HL-60/S4 treated with retinoic acid at 250 ng/mL for 4 days and 3 days (cell line): ENCODE data around the gene SEMA3D.

Source experiments
- in situ Hi-C: fragments of 300-500 bp; cut with MboI; formaldehyde crosslinking; loops from 2 replicates; pipeline ENCODE4 v1.7.0; 2022; ENCODE audit warnings: low sequenced_read_pairs

SEMA3D gene

DNA sequence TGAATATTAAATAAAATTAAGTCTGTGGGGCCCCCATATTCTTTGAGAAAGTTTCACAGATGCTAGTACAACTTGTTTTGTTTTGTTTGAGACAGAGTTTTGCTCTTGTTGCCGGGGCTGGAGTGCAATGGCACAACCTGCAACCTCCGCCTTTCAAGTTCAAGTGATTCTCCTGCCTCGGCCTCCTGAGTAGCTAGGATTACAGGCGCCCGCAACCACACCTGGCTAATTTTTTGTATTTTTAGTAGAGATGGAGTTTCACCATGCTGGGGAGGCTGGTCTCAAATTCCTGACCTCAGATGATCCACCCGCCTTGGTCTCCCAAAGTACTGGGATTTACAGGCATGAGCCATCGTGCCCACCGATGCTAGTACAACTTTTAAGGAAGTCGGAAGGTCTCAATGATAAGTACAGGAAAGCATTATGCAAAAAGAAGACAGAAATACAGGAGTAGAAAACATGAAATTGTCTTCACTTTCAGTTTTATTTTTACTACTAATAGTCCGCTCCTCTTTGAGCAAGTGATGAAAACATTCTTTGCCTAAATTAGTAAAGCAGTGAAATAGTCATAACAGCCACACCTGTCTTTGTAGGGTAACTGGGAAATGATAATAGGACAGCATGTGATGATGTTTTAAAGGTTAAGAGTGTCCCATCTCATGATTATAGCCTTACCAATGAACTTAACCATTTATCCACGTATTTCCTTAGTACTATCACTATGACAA is 147.5 kb downstream of the SEMA3D start:
- in situ Hi-C loops: no loop called here

GRCh38 chr7:85038466-85038865 is 148.4 kb downstream of the SEMA3D start:
- in situ Hi-C loops: no loop called here

GRCh38 chr7:85033263-85033662 is 153.6 kb downstream of the SEMA3D start:
- in situ Hi-C loops: no loop called here

DNA sequence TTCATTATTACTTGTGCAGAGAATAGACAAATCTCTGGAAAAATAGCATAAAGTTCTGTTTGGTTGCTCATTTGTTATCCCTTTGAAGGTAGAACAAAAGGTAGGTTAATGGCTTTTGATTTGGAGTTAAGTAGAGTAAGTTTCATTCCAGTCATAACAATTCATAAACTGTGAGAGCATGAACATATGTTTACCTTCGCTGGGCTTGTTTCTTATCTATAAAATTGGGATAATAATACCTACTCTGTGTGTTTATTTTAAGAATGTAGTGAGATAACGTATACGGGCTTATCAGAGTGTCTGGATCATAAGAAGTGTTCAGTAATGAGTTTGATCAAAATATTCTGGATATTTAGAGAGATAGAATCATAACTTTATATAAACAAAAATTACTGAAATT is 155.4 kb downstream of the SEMA3D start:
- in situ Hi-C loops: no loop called here

DNA sequence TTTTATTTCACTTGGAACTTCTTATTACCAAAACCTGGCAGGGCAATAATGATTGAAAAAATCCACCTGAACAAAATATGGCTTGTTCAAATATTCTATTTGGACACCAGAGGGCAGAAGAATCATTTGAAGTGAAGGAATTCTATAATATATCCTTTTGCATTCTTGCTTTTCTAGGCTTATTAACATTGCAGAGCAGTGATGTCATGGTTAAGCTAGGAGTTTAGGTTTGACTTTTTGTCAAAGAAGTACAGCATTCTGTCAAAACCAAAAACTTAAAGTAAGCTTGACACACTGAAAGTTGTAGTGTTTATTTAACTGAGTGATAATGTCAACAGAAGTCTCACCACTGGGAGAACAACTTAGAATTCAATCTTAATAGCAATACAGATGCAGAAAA is 156.0 kb downstream of the SEMA3D start:
- in situ Hi-C loops: no loop called here

GRCh38 chr7:85025312-85025756 is 161.5 kb downstream of the SEMA3D start:
- in situ Hi-C loops: loop anchor here (10.0 kb wide), 1 partner anchor 1051 kb away; no protein-coding TSS in a partner anchor

DNA sequence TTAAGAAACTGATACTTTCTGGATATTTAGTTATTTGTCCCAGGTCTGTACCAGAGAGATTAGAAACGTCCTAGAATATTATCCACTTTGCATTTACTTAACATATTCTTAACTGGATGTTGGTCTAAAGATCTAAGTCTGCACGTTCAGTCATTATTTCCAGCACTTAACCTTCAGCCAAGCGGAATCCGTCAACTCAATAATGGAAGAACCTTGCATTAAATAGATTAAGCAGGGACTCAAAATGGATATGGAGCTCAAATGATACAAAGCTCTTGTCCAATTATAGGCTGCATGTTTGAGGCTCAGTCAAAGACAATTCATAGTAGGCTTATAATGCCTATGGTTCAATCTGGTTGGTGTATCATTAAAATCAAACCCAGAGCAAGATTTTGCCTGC is 162.9 kb downstream of the SEMA3D start:
- in situ Hi-C loops: loop anchor here (10.0 kb wide), 1 partner anchor 1049 kb away; no protein-coding TSS in a partner anchor

DNA sequence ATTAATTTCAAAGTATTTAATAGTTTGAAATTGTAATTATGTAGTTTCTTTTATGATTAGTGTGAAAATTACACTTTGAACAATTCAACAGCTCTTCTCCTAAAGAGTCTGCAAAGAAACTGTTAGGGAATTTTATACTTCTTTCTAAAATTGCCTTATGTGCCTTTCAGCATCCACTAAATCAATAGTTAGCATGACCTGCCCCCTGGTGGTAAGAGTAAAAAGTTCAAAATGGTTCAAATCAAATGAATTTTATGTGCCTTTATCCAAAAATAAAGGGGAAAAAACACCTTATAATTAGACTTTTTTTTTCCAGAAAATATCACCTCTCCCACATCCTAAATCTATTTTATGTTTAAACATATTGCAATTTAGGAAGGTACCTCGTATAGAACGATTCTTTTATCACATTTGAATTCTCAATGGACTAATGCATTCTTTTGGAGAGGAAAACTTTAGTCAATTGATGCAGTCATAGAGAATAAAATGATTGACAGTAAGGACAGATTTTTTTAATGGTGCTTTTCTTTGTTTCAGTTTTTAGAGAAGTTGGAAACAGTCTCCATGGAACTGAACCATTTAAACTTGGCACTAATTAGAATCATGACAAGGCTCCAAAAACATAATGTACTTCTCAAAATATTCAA is 163.7 kb downstream of the SEMA3D start:
- in situ Hi-C loops: loop anchor here (10.0 kb wide), 1 partner anchor 1048 kb away; no protein-coding TSS in a partner anchor

DNA sequence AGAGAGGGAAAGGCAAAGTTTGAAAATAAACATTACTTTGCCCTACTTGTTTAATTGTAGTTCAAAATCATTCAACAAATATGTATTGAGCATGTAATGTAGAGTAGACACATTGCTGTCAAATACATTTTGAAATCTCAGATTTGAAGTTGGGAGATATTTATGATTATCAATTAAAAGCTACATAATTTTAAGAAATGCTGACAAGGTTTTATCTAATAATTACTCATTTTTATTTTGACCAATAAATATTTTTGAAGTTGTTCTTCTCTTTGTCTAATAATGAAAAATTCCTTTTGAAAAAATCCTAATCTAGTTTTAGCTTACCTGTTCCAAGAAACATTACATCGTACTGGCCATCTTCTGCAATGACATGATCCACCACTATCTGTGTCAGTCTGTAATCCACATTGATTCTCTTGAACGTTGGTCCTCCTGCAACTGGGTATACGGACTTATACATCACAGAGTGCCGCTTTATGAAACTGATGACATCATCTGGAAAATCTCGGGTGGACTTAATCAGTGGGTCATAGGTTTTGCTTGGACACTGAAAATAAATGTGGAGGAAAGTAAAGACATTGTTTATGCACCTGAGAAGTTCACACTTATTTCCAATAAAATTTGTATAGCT is 164.7 kb downstream of the SEMA3D start:
- in situ Hi-C loops: loop anchor here (10.0 kb wide), 1 partner anchor 1047 kb away; no protein-coding TSS in a partner anchor

DNA sequence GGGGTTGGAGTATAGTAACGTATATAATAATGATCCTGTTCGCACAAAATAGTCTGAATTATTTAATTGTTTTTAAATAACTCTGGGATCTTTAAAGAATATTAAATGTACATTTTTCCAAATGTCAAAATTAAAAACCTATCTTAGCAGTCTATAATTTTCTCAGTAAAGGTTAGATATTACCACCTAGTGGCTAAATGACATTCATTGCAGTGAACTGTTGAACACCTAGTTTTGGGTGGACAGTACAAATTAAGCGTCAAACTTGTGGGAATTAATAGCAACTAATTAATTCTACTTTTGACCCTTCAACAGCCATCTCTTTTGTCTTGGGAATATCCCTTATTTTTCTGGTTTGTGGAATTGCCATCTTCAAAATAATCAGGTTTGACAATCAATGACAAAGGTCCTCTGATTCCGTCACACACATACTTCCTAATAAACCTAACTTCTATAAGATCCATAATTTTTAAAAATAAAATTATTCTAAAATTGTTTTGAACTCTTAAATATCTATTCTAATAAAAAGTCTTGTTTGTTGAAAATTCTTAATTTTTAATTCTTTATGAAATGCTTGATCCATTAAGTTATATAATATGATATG is 165.7 kb downstream of the SEMA3D start:
- in situ Hi-C loops: loop anchor here (10.0 kb wide), 1 partner anchor 1046 kb away; no protein-coding TSS in a partner anchor

- in situ Hi-C loops: loop anchor here (10.0 kb wide), 1 partner anchor 1045 kb away; no protein-coding TSS in a partner anchor
Measured at GRCh38 chr7:85019778-85020177, 167.1 kb downstream of the SEMA3D start.

GRCh38 chr7:85019176-85019575 is 167.7 kb downstream of the SEMA3D start:
- in situ Hi-C loops: no loop called here

- in situ Hi-C loops: no loop called here
Measured at GRCh38 chr7:85018498-85018897, 168.4 kb downstream of the SEMA3D start.

GRCh38 chr7:85016286-85016685 is 170.6 kb downstream of the SEMA3D start:
- in situ Hi-C loops: no loop called here

GRCh38 chr7:85014936-85015660 is 171.8 kb downstream of the SEMA3D start:
- in situ Hi-C loops: no loop called here

DNA sequence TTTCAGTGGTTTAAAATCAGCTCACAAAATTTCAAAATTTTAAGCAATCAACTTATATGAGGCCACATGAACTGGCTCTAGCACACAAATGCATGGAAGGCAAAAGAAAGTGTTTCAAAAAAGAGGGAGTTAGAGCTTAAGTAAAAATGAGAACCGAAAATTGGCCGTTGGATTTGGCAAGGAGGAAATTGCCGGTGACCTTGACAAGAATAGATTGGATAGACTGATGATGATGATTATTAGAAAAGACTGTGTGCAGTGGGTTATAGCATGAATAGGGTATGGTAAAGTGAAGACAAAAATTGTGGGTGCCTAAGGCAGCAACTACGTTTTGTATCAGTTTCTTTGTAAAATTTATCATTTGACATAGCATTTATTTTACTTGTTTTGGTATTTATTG is 175.7 kb downstream of the SEMA3D start:
- in situ Hi-C loops: no loop called here

GRCh38 chr7:85010306-85010705 is 176.6 kb downstream of the SEMA3D start:
- in situ Hi-C loops: no loop called here

GRCh38 chr7:85006754-85007153 is 180.1 kb downstream of the SEMA3D start:
- in situ Hi-C loops: no loop called here

- in situ Hi-C loops: no loop called here
Measured at GRCh38 chr7:85004402-85004801, 182.5 kb downstream of the SEMA3D start.

DNA sequence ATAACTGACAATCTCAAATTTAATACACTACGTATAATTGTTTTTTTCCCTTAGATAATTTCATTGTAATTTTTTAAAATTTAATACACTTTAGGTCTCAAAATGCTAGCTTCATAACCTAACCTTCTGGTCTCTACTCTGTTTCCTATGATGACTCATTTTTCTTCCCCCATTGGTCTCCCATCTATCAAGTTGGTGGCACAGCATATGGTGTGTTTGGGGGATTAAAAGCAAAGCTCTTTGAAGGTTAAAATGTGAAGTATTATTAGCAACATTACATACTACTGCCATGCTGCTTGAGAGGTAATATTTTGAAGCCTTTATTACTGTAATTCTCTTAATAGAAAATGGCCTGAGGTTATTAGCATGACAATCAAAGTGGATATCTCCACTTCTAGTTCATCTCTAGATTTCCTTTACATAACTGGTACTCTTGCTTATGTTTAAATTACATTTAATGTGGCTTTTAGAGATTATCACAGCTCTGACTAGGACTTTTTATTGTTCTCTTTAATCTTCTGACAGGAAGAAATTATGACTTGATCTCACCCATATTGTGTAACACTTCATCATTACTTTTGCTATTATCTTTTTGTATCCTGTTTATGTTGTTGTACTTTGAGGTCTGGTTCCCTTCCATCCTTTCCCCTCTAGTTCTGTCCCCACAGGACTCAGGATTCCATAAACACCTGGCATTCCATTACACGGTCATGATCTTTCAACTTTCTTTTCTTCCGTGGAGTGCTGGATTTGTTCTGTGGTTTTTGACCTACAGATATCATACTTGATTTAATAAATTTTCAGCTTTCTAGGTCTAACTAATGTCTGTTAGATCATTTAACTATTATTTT is 185.1 kb downstream of the SEMA3D start:
- in situ Hi-C loops: no loop called here
